ENCODE measurements around the gene NEUROD2. TPM values are rescaled to one million over a fixed set of nuclear protein-coding genes. Genes with fewer than 3 reads are reported as not detected.
A peak's percentile ranks its signal among the peaks of the same experiment; 100 is the strongest.

The NEUROD2 gene
- total and polyA plus RNA-seq, 8 donors = 0.03 to 0.31 (median 0.25) TPM; not detected in 5

GRCh38 chr17:39598630-39599003 is 9.1 kb downstream of the NEUROD2 start:
- no peak for DNase-seq
- no peak for TF ChIP-seq POLR2A (IDR thresholded peaks at IDR 0.05)
- no peak for TF ChIP-seq CTCF (IDR thresholded peaks at IDR 0.05)
- TF ChIP-seq EP300 (IDR thresholded peaks at IDR 0.05) = no peak
- no peak for TF ChIP-seq POLR2AphosphoS5 (IDR thresholded peaks at IDR 0.05)
- H3K9me3 ChIP-seq = no peaks in the 10 kb centered on the region
- H3K4me3 ChIP-seq = peak overlapping the region in 1 of 4 donors; percentile 30
- H3K4me1 ChIP-seq = peaks cover 11 to 41% (median 21%) of the 10 kb centered on the region in 4 donors
- no peaks in the 10 kb centered on the region for H3K36me3 ChIP-seq
- H3K27me3 ChIP-seq = peaks cover 35 to 100% (median 94%) of the 10 kb centered on the region in 3 donors
- WGBS, 5 donors = 3 to 11% (median 5%) methylated on average over 15 to 17 of the region's 17 CpGs
- intact Hi-C loops (cut with DNase I; ENCODE audit: low total_unique reads) = no loop called here
- no peak overlapping the region for H3K27ac ChIP-seq

GRCh38 chr17:39598047-39598481 is 9.7 kb downstream of the NEUROD2 start:
- peak in 1 of 2 donors; percentile 45 for DNase-seq
- Histone ChIP-seq H3K27me3 (peaks cover 35 to 100% (median 92%) of the 10 kb centered on the region in 3 donors), H3K27ac (no peak overlapping the region), H3K4me1 (peaks cover 11 to 39% (median 21%) of the 10 kb centered on the region in 4 donors), H3K4me3 (no peak overlapping the region), H3K36me3 (no peaks in the 10 kb centered on the region), H3K9me3 (no peaks in the 10 kb centered on the region)
- WGBS, 5 donors = 8 to 12% (median 10%) methylated on average over 13 of the region's 13 CpGs
- no peak for TF ChIP-seq POLR2AphosphoS5 (IDR thresholded peaks at IDR 0.05)
- TF ChIP-seq EP300 (IDR thresholded peaks at IDR 0.05) = no peak
- no peak for TF ChIP-seq POLR2A (IDR thresholded peaks at IDR 0.05)
- no peak for TF ChIP-seq CTCF (IDR thresholded peaks at IDR 0.05)
- intact Hi-C loops (cut with DNase I; ENCODE audit: low total_unique reads) = no loop called here

GRCh38 chr17:39597372-39598046 is 10.2 kb downstream of the NEUROD2 start:
- no peak for DNase-seq
- no peaks in the 10 kb centered on the region for H3K36me3 ChIP-seq
- H3K27me3 ChIP-seq = peaks cover 35 to 100% (median 86%) of the 10 kb centered on the region in 3 donors
- H3K4me1 ChIP-seq = peaks cover 11 to 39% (median 21%) of the 10 kb centered on the region in 4 donors
- intact Hi-C loops (cut with DNase I; ENCODE audit: low total_unique reads) = no loop called here
- 8 to 13% (median 9%) methylated on average over 22 of the region's 22 CpGs for WGBS, 5 donors
- TF ChIP-seq POLR2AphosphoS5 (IDR thresholded peaks at IDR 0.05) (no peak), POLR2A (IDR thresholded peaks at IDR 0.05) (no peak), EP300 (IDR thresholded peaks at IDR 0.05) (no peak), CTCF (IDR thresholded peaks at IDR 0.05) (no peak)
- H3K4me3 ChIP-seq = no peak overlapping the region
- H3K9me3 ChIP-seq = no peaks in the 10 kb centered on the region
- H3K27ac ChIP-seq = no peak overlapping the region

GRCh38 chr17:39596543-39597267 is 11.0 kb downstream of the NEUROD2 start:
- peaks cover 35 to 100% (median 82%) of the 10 kb centered on the region in 3 donors for H3K27me3 ChIP-seq
- no peak for TF ChIP-seq CTCF (IDR thresholded peaks at IDR 0.05)
- no peak for TF ChIP-seq EP300 (IDR thresholded peaks at IDR 0.05)
- TF ChIP-seq POLR2AphosphoS5 (IDR thresholded peaks at IDR 0.05) = no peak
- no peak for TF ChIP-seq POLR2A (IDR thresholded peaks at IDR 0.05)
- H3K4me3 ChIP-seq = no peak overlapping the region
- intact Hi-C loops (cut with DNase I; ENCODE audit: low total_unique reads) = no loop called here
- 4 to 5% (median 4%) methylated on average over 26 to 47 of the region's 47 CpGs for WGBS, 5 donors
- peaks cover 11 to 39% (median 21%) of the 10 kb centered on the region in 4 donors for H3K4me1 ChIP-seq
- no peak overlapping the region for H3K27ac ChIP-seq
- no peaks in the 10 kb centered on the region for H3K36me3 ChIP-seq
- no peaks in the 10 kb centered on the region for H3K9me3 ChIP-seq
- DNase-seq = no peak
